ENCODE measurements around the gene AAK1. TPM values are rescaled to one million over a fixed set of nuclear protein-coding genes. Genes with fewer than 3 reads are reported as not detected.

The AAK1 gene
- total RNA-seq, 1 donor from 2014 or later: 108 TPM

DNA sequence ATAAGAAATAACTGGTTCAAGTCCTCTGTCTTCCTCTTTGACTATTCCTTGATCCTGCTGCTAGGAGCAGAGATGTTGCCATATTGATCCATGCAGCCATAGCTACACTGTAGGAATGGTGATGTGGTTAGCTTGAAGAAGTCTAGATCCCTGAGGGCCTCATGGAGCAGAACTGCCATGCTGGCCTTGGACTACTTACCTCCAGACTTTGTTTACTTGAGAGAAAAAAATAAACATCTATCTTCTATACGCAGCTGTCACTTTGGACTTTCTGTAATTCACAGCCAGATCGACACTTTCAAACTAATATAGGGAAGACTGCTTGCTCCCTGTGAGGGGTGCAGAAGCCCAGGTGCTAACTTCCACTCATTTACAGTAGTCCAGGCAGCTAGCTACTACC lies 121.8 kb downstream of the AAK1 start:
- no peak for TF ChIP-seq EZH2 (IDR thresholded peaks at IDR 0.05; ENCODE audit: insufficient read depth, low read length)
- TF ChIP-seq, protein P1, sequence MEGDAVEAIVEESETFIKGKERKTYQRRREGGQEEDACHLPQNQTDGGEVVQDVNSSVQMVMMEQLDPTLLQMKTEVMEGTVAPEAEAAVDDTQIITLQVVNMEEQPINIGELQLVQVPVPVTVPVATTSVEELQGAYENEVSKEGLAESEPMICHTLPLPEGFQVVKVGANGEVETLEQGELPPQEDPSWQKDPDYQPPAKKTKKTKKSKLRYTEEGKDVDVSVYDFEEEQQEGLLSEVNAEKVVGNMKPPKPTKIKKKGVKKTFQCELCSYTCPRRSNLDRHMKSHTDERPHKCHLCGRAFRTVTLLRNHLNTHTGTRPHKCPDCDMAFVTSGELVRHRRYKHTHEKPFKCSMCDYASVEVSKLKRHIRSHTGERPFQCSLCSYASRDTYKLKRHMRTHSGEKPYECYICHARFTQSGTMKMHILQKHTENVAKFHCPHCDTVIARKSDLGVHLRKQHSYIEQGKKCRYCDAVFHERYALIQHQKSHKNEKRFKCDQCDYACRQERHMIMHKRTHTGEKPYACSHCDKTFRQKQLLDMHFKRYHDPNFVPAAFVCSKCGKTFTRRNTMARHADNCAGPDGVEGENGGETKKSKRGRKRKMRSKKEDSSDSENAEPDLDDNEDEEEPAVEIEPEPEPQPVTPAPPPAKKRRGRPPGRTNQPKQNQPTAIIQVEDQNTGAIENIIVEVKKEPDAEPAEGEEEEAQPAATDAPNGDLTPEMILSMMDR (IDR thresholded peaks at IDR 0.05; ENCODE audit: insufficient read depth, low read depth, low read length): no peak
- Mint-ChIP-seq H3K36me3 (ENCODE audit: low read depth, unreplicated experiment) (peaks cover 39% of the 10 kb centered on the region), H3K9me3 (ENCODE audit: unreplicated experiment) (no peaks in the 10 kb centered on the region), H3K27me3 (ENCODE audit: low read depth, unreplicated experiment) (no peaks in the 10 kb centered on the region), H3K27ac (ENCODE audit: unreplicated experiment) (no peak overlapping the region), H3K4me1 (ENCODE audit: low read depth, unreplicated experiment) (peaks cover 16% of the 10 kb centered on the region), H3K4me3 (ENCODE audit: unreplicated experiment) (no peak overlapping the region)
- no peak for FAIRE-seq
- no peaks in the 10 kb centered on the region for H3K79me2 ChIP-seq (ENCODE audit: insufficient read depth, low read length)
- H3K9ac ChIP-seq (ENCODE audit: low read length): no peak overlapping the region
- no peak overlapping the region for H2AFZ ChIP-seq (ENCODE audit: low read depth, low read length)
- no peak overlapping the region for H3K4me3 ChIP-seq (ENCODE audit: insufficient read depth, low read depth, low read length)
- H3K4me1 ChIP-seq (ENCODE audit: insufficient read depth, low read length): no peaks in the 10 kb centered on the region
- H3K9me3 ChIP-seq (ENCODE audit: insufficient read depth, low read depth, low read length): no peaks in the 10 kb centered on the region
- H3K27ac ChIP-seq (ENCODE audit: low read depth, low read length): no peak overlapping the region
- H3K27me3 ChIP-seq (ENCODE audit: insufficient read depth, low read length): no peaks in the 10 kb centered on the region
- H4K20me1 ChIP-seq (ENCODE audit: insufficient read depth, low read length): no peaks in the 10 kb centered on the region
- no peak for DNase-seq (ENCODE audit: low read depth)
- H3K4me2 ChIP-seq (ENCODE audit: low read length): no peak overlapping the region
- H3K36me3 ChIP-seq (ENCODE audit: insufficient read depth, low read length): peaks cover 72% of the 10 kb centered on the region

DNA sequence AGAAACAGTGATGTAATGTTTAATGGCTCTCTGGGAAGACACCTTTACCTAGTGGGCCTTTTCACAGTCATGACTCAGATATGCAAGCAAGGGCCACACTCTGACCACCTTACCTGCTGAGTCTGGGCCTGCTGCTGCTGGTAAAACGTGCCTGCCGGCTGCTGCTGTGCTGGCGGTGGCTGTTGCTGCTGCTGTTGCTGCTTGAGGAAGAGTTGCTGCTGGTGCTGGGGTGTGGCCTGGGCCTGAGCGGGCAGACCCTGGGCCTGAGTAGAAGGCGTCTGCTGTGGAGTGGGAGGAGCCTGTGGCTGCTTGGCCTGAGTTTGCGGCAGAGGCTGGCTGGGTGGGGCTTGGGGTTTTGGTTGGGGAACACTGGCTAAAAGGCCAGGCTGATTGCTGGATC lies 124.7 kb downstream of the AAK1 start:
- no peak overlapping the region for H3K4me3 Mint-ChIP-seq (ENCODE audit: unreplicated experiment)
- H3K4me1 Mint-ChIP-seq (ENCODE audit: low read depth, unreplicated experiment): peaks cover 12% of the 10 kb centered on the region
- no peak overlapping the region for H3K9ac ChIP-seq (ENCODE audit: low read length)
- H3K79me2 ChIP-seq (ENCODE audit: insufficient read depth, low read length): no peaks in the 10 kb centered on the region
- peaks cover 21% of the 10 kb centered on the region for H4K20me1 ChIP-seq (ENCODE audit: insufficient read depth, low read length)
- H3K27ac Mint-ChIP-seq (ENCODE audit: unreplicated experiment): no peak overlapping the region
- no peak overlapping the region for H3K27ac ChIP-seq (ENCODE audit: low read depth, low read length)
- no peak overlapping the region for H3K4me2 ChIP-seq (ENCODE audit: low read length)
- TF ChIP-seq, protein P1 (IDR thresholded peaks at IDR 0.05; ENCODE audit: insufficient read depth, low read depth, low read length): no peak
- TF ChIP-seq EZH2 (IDR thresholded peaks at IDR 0.05; ENCODE audit: insufficient read depth, low read length): no peak
- FAIRE-seq (no peak), DNase-seq (ENCODE audit: low read depth) (no peak)
- no peaks in the 10 kb centered on the region for H3K9me3 Mint-ChIP-seq (ENCODE audit: unreplicated experiment)
- H3K27me3 Mint-ChIP-seq (ENCODE audit: low read depth, unreplicated experiment): no peaks in the 10 kb centered on the region
- H3K9me3 ChIP-seq (ENCODE audit: insufficient read depth, low read depth, low read length): no peaks in the 10 kb centered on the region
- H2AFZ ChIP-seq (ENCODE audit: low read depth, low read length): no peak overlapping the region
- no peaks in the 10 kb centered on the region for H3K27me3 ChIP-seq (ENCODE audit: insufficient read depth, low read length)
- H3K4me3 ChIP-seq (ENCODE audit: insufficient read depth, low read depth, low read length): no peak overlapping the region
- peaks cover 10% of the 10 kb centered on the region for H3K4me1 ChIP-seq (ENCODE audit: insufficient read depth, low read length)
- peaks cover 56% of the 10 kb centered on the region for H3K36me3 ChIP-seq (ENCODE audit: insufficient read depth, low read length)
- H3K36me3 Mint-ChIP-seq (ENCODE audit: low read depth, unreplicated experiment): peaks cover 36% of the 10 kb centered on the region

DNA sequence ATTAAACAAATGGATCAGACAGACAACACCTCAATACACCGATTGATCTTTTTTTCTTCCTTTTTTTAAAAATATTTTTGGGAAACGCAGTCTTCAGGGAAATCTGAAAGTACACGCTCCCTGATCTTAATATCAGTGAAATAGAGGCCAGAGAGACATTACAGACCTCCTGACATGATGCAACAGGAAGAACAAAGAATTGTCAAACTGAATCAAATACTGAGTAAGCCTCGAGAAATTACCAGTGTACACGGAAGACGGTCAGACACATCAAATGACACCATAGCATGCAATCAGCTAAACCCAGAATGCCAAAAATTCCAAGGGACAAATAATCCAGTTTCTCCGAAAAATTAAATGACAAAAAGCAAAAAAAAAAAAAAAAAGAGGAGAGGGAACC lies 126.1 kb downstream of the AAK1 start:
- H3K9ac ChIP-seq (ENCODE audit: low read length): no peak overlapping the region
- H4K20me1 ChIP-seq (ENCODE audit: insufficient read depth, low read length): peaks cover 21% of the 10 kb centered on the region
- H3K36me3 Mint-ChIP-seq (ENCODE audit: low read depth, unreplicated experiment): peaks cover 36% of the 10 kb centered on the region
- H3K4me3 ChIP-seq (ENCODE audit: insufficient read depth, low read depth, low read length): no peak overlapping the region
- no peaks in the 10 kb centered on the region for H3K27me3 Mint-ChIP-seq (ENCODE audit: low read depth, unreplicated experiment)
- H2AFZ ChIP-seq (ENCODE audit: low read depth, low read length): no peak overlapping the region
- no peak overlapping the region for H3K4me3 Mint-ChIP-seq (ENCODE audit: unreplicated experiment)
- no peak overlapping the region for H3K4me2 ChIP-seq (ENCODE audit: low read length)
- TF ChIP-seq EZH2 (IDR thresholded peaks at IDR 0.05; ENCODE audit: insufficient read depth, low read length): no peak
- TF ChIP-seq, protein P1 (IDR thresholded peaks at IDR 0.05; ENCODE audit: insufficient read depth, low read depth, low read length): no peak
- no peak for DNase-seq (ENCODE audit: low read depth)
- no peaks in the 10 kb centered on the region for H3K27me3 ChIP-seq (ENCODE audit: insufficient read depth, low read length)
- no peaks in the 10 kb centered on the region for H3K9me3 Mint-ChIP-seq (ENCODE audit: unreplicated experiment)
- peaks cover 10% of the 10 kb centered on the region for H3K4me1 ChIP-seq (ENCODE audit: insufficient read depth, low read length)
- H3K9me3 ChIP-seq (ENCODE audit: insufficient read depth, low read depth, low read length): no peaks in the 10 kb centered on the region
- H3K4me1 Mint-ChIP-seq (ENCODE audit: low read depth, unreplicated experiment): peaks cover 13% of the 10 kb centered on the region
- H3K36me3 ChIP-seq (ENCODE audit: insufficient read depth, low read length): peaks cover 56% of the 10 kb centered on the region
- no peak overlapping the region for H3K27ac Mint-ChIP-seq (ENCODE audit: unreplicated experiment)
- FAIRE-seq: no peak
- H3K79me2 ChIP-seq (ENCODE audit: insufficient read depth, low read length): no peaks in the 10 kb centered on the region
- no peak overlapping the region for H3K27ac ChIP-seq (ENCODE audit: low read depth, low read length)

Data from astrocyte (in vitro differentiated cells and primary cell).